IMR-90 (cell line): ENCODE results near the gene GPR137. TPM values are rescaled to one million over a fixed set of nuclear protein-coding genes. Genes with fewer than 3 reads are reported as not detected.

Experiments used
- microRNA-seq, 2 experiments: library from miRNA; stranded (forward) in 1 of 2; unstranded in 1 of 2; fragments of 10-50 nt in 1 of 2; fragments of <30 nt in 1 of 2; gene quantifications in 1 of 2; microRNA quantifications in 1 of 2; one replicate each; pipeline versions ENCODE3 to v1.1.0; 2013 to 2020; ENCODE audit not compliant: insufficient read depth in 1 of 2, insufficient read length in 1 of 2, unreplicated experiment in 1 of 2
- polyA plus RNA-seq, 3 experiments: library from polyadenylated mRNA; depleted of rRNA; stranded (reverse); fragments of >200 nt; gene quantifications; 2 replicates each; pipeline ENCODE4 v1.2.3, GENCODE V29; 2012; ENCODE audit warnings: low replicate concordance in 1 of 3
- small RNA-seq, 5 experiments: library from RNA; depleted of rRNA; stranded (forward); fragments of <200 nt; gene quantifications; one replicate each; pipeline ENCODE3, GENCODE V24; 2012
- total RNA-seq: library from RNA; depleted of rRNA; stranded (reverse); fragments of >200 nt; gene quantifications from 2 replicates; pipeline ENCODE4 v1.2.3, GENCODE V29; 2012; rRNA removed

GPR137 gene
- total and polyA plus RNA-seq, 2 of the 4 experiments (the other 2 are of a cell fraction): 3.6 to 26.0 TPM

Small RNA genes lying within 50 kb of the gene (microRNA-seq; reads per million reads assigned to microRNA genes)
- not detected for gene RF00019 (ENCODE audit: insufficient read depth, insufficient read length)

Small RNA genes lying within 50 kb of the gene (small RNA-seq; reads per million reads assigned to genes)
- 0 reads per million in 5 experiments for gene RF00019

Other genes starting within 250 kb of the GPR137 start
- under 0.01 TPM in 2 replicates for gene FLRT1, start 249.9 kb upstream of the GPR137 start, total RNA-seq
- 0.07 TPM in 1 of 2 replicates, not detected in the other for gene FLRT1, start 249.9 kb upstream of the GPR137 start, polyA plus RNA-seq (2012; rRNA removed)
- 2.5 and 4.2 TPM in 2 replicates for gene MACROD1, start 119.7 kb upstream of the GPR137 start, total RNA-seq
- gene MACROD1, start 119.7 kb upstream of the GPR137 start, polyA plus RNA-seq (2012; rRNA removed): 9.3 and 10.9 TPM in 2 replicates
- 363 and 489 TPM in 2 replicates for gene STIP1, start 99.7 kb upstream of the GPR137 start, total RNA-seq
- 189 and 201 TPM in 2 replicates for gene STIP1, start 99.7 kb upstream of the GPR137 start, polyA plus RNA-seq (2012; rRNA removed)
- 0.36 and 0.56 TPM in 2 replicates for gene FERMT3, start 79.1 kb upstream of the GPR137 start, total RNA-seq
- gene FERMT3, start 79.1 kb upstream of the GPR137 start, polyA plus RNA-seq (2012; rRNA removed): 2.3 and 2.5 TPM in 2 replicates
- gene TRPT1, start 59.7 kb upstream of the GPR137 start, total RNA-seq: 43.0 and 81.9 TPM in 2 replicates
- gene TRPT1, start 59.7 kb upstream of the GPR137 start, polyA plus RNA-seq (2012; rRNA removed): 63.2 and 64.2 TPM in 2 replicates
- gene NUDT22, start 59.6 kb upstream of the GPR137 start, total RNA-seq: 21.3 and 24.4 TPM in 2 replicates
- 44.6 and 55.3 TPM in 2 replicates for gene NUDT22, start 59.6 kb upstream of the GPR137 start, polyA plus RNA-seq (2012; rRNA removed)
- gene DNAJC4, start 55.3 kb upstream of the GPR137 start, total RNA-seq: 2.2 and 3.9 TPM in 2 replicates
- gene DNAJC4, start 55.3 kb upstream of the GPR137 start, polyA plus RNA-seq (2012; rRNA removed): 22.8 and 30.3 TPM in 2 replicates
- 3.0 and 3.9 TPM in 2 replicates for gene VEGFB, start 51.3 kb upstream of the GPR137 start, total RNA-seq
- gene VEGFB, start 51.3 kb upstream of the GPR137 start, polyA plus RNA-seq (2012; rRNA removed): 23.9 and 25.1 TPM in 2 replicates
- 36.2 and 62.5 TPM in 2 replicates for gene FKBP2, start 44.8 kb upstream of the GPR137 start, total RNA-seq
- gene FKBP2, start 44.8 kb upstream of the GPR137 start, polyA plus RNA-seq (2012; rRNA removed): 68.6 and 76.4 TPM in 2 replicates
- gene PPP1R14B, start 38.9 kb upstream of the GPR137 start, total RNA-seq: 176 and 206 TPM in 2 replicates
- gene PPP1R14B, start 38.9 kb upstream of the GPR137 start, polyA plus RNA-seq (2012; rRNA removed): 257 and 355 TPM in 2 replicates
- gene PLCB3, start 34.3 kb upstream of the GPR137 start, total RNA-seq: 24.9 and 26.9 TPM in 2 replicates
- 23.9 and 25.9 TPM in 2 replicates for gene PLCB3, start 34.3 kb upstream of the GPR137 start, polyA plus RNA-seq (2012; rRNA removed)
- gene BAD, start 1.2 kb upstream of the GPR137 start, total RNA-seq: 27.5 and 30.3 TPM in 2 replicates
- gene BAD, start 1.2 kb upstream of the GPR137 start, polyA plus RNA-seq (2012; rRNA removed): 68.0 and 88.6 TPM in 2 replicates
- gene KCNK4, start 5.5 kb downstream of the GPR137 start, total RNA-seq: not detected in 2 replicates
- not detected in 2 replicates for gene KCNK4, start 5.5 kb downstream of the GPR137 start, polyA plus RNA-seq (2012; rRNA removed)
- not detected in 2 replicates for gene CATSPERZ, start 14.5 kb downstream of the GPR137 start, total RNA-seq
- gene CATSPERZ, start 14.5 kb downstream of the GPR137 start, polyA plus RNA-seq (2012; rRNA removed): not detected in 2 replicates
- gene ESRRA, start 19.7 kb downstream of the GPR137 start, total RNA-seq: 10.2 and 10.3 TPM in 2 replicates
- gene ESRRA, start 19.7 kb downstream of the GPR137 start, polyA plus RNA-seq (2012; rRNA removed): 15.0 and 15.8 TPM in 2 replicates
- gene TRMT112, start 31.7 kb downstream of the GPR137 start, total RNA-seq: 202 and 206 TPM in 2 replicates
- 173 and 206 TPM in 2 replicates for gene TRMT112, start 31.7 kb downstream of the GPR137 start, polyA plus RNA-seq (2012; rRNA removed)
- 120 and 160 TPM in 2 replicates for gene PRDX5, start 32.3 kb downstream of the GPR137 start, total RNA-seq
- 292 and 332 TPM in 2 replicates for gene PRDX5, start 32.3 kb downstream of the GPR137 start, polyA plus RNA-seq (2012; rRNA removed)
- 1.3 and 1.7 TPM in 2 replicates for gene CCDC88B, start 54.4 kb downstream of the GPR137 start, total RNA-seq
- gene CCDC88B, start 54.4 kb downstream of the GPR137 start, polyA plus RNA-seq (2012; rRNA removed): 2.5 and 3.1 TPM in 2 replicates
- 43.3 and 52.9 TPM in 2 replicates for gene RPS6KA4, start 73.3 kb downstream of the GPR137 start, total RNA-seq
- gene RPS6KA4, start 73.3 kb downstream of the GPR137 start, polyA plus RNA-seq (2012; rRNA removed): 38.8 and 46.7 TPM in 2 replicates